ENCODE data around the gene SNX6.

SNX6 gene

DNA sequence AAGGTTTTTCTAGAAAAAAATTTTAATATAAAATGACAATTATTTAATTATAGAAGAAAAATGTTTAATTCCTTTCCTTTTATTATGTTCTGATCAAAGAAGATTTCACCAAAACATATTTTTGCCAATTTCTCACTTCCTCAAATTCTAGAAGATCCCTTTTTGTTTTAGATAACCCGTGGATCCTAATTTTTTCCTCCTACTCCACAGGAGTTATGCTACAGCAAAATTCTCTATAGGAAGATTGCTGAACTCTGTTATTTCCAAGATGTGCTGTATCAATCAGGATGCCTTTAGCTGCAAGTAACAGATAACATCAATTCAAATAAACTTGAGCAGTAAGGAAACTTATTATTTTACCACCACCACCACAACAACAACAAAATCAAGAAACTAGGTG, 3.8 kb upstream of the SNX6 start:
- Histone ChIP-seq H3K4me1 (ENCODE audit: insufficient read depth, low read length) (peaks cover 5% of the 10 kb centered on the region; the same call in 1 of the 2 replicates), H3K27ac (ENCODE audit: low read depth, low read length) (no peak overlapping the region), H3K36me3 (ENCODE audit: insufficient read depth, low read length) (no peaks in the 10 kb centered on the region), H3K9ac (ENCODE audit: low read depth, low read length) (no peak overlapping the region), H3K9me3 (ENCODE audit: insufficient read depth, low read depth, low read length) (no peaks in the 10 kb centered on the region), H3K27me3 (ENCODE audit: insufficient read depth, low read length) (no peaks in the 10 kb centered on the region), H3K4me3 (ENCODE audit: low read length) (no peak overlapping the region)
- WGBS = 94% methylated on average over 1 of the region's 1 CpG

GRCh38 chr14:34632411-34632978, 2.5 kb upstream of the SNX6 start:
- Histone ChIP-seq H3K9me3 (ENCODE audit: insufficient read depth, low read depth, low read length) (no peaks in the 10 kb centered on the region), H3K4me3 (ENCODE audit: low read length) (no peak overlapping the region), H3K9ac (ENCODE audit: low read depth, low read length) (no peak overlapping the region), H3K4me1 (ENCODE audit: insufficient read depth, low read length) (peaks cover 7% of the 10 kb centered on the region; the same call in 1 of the 2 replicates), H3K36me3 (ENCODE audit: insufficient read depth, low read length) (peaks cover 2% of the 10 kb centered on the region; the same call in 1 of the 2 replicates), H3K27me3 (ENCODE audit: insufficient read depth, low read length) (no peaks in the 10 kb centered on the region), H3K27ac (ENCODE audit: low read depth, low read length) (no peak overlapping the region)
- WGBS = 93% methylated on average over 5 of the region's 5 CpGs

- H3K36me3 ChIP-seq (ENCODE audit: insufficient read depth, low read length) = peaks cover 7% of the 10 kb centered on the region; the same call in 1 of the 2 replicates
- no peaks in the 10 kb centered on the region for H3K9me3 ChIP-seq (ENCODE audit: insufficient read depth, low read depth, low read length)
- no peak overlapping the region for H3K27ac ChIP-seq (ENCODE audit: low read depth, low read length)
- WGBS = 3% methylated on average over 12 of the region's 13 CpGs
- H3K9ac ChIP-seq (ENCODE audit: low read depth, low read length) = peak overlapping the region; percentile 91
- peak overlapping the region; percentile 96 for H3K4me3 ChIP-seq (ENCODE audit: low read length)
- no peaks in the 10 kb centered on the region for H3K27me3 ChIP-seq (ENCODE audit: insufficient read depth, low read length)
- peaks cover 7% of the 10 kb centered on the region; the same call in 1 of the 2 replicates for H3K4me1 ChIP-seq (ENCODE audit: insufficient read depth, low read length)
These were observed 648 bp downstream of the SNX6 start for GRCh38 chr14:34629344-34629656.

- Histone ChIP-seq H3K27me3 (ENCODE audit: insufficient read depth, low read length) (no peaks in the 10 kb centered on the region), H3K4me3 (ENCODE audit: low read length) (peak overlapping the region; percentile 96), H3K9ac (ENCODE audit: low read depth, low read length) (no peak overlapping the region), H3K9me3 (ENCODE audit: insufficient read depth, low read depth, low read length) (no peaks in the 10 kb centered on the region), H3K27ac (ENCODE audit: low read depth, low read length) (no peak overlapping the region), H3K36me3 (ENCODE audit: insufficient read depth, low read length) (peaks cover 9% of the 10 kb centered on the region), H3K4me1 (ENCODE audit: insufficient read depth, low read length) (peaks cover 7% of the 10 kb centered on the region; the same call in 1 of the 2 replicates)
- 36% methylated on average over 4 of the region's 5 CpGs for WGBS
These were observed 1.2 kb downstream of the SNX6 start for GRCh38 chr14:34628681-34629135.

DNA sequence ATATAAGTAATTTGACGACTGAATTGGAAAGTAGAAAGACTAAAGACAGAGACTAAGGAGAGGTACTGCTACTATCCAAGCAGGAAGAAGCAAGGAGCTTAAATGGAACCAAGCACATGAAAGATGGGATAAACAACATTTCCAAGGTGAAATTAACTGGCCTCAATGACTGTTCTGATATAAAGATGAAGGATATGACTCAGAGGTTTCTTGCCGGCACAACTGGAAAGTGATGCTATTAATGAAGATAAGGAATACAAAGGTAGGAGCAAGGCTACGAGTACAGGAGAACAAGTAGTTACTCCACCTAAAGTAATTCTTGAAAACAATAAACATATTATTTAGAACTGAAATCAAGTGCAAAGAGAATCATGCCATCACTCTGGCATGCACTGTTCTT, 6.4 kb downstream of the SNX6 start:
- H3K9me3 ChIP-seq (ENCODE audit: insufficient read depth, low read depth, low read length) = no peaks in the 10 kb centered on the region
- H3K9ac ChIP-seq (ENCODE audit: low read depth, low read length) = no peak overlapping the region
- H3K4me1 ChIP-seq (ENCODE audit: insufficient read depth, low read length) = peaks cover under 1% of the 10 kb centered on the region; the same call in 1 of the 2 replicates
- no peaks in the 10 kb centered on the region for H3K27me3 ChIP-seq (ENCODE audit: insufficient read depth, low read length)
- no peak overlapping the region for H3K4me3 ChIP-seq (ENCODE audit: low read length)
- 92% methylated on average over 3 of the region's 3 CpGs for WGBS
- H3K36me3 ChIP-seq (ENCODE audit: insufficient read depth, low read length) = peaks cover 34% of the 10 kb centered on the region
- H3K27ac ChIP-seq (ENCODE audit: low read depth, low read length) = no peak overlapping the region

GRCh38 chr14:34620839-34621238, 9.1 kb downstream of the SNX6 start:
- no peak overlapping the region for H3K27ac ChIP-seq (ENCODE audit: low read depth, low read length)
- peaks cover 40% of the 10 kb centered on the region for H3K36me3 ChIP-seq (ENCODE audit: insufficient read depth, low read length)
- H3K27me3 ChIP-seq (ENCODE audit: insufficient read depth, low read length) = no peaks in the 10 kb centered on the region
- H3K9me3 ChIP-seq (ENCODE audit: insufficient read depth, low read depth, low read length) = no peaks in the 10 kb centered on the region
- H3K4me3 ChIP-seq (ENCODE audit: low read length) = no peak overlapping the region
- H3K9ac ChIP-seq (ENCODE audit: low read depth, low read length) = no peak overlapping the region
- WGBS = 99% methylated on average over 3 of the region's 3 CpGs
- H3K4me1 ChIP-seq (ENCODE audit: insufficient read depth, low read length) = no peaks in the 10 kb centered on the region

- H3K4me3 ChIP-seq (ENCODE audit: low read length) = no peak overlapping the region
- no peak overlapping the region for H3K27ac ChIP-seq (ENCODE audit: low read depth, low read length)
- H3K4me1 ChIP-seq (ENCODE audit: insufficient read depth, low read length) = no peaks in the 10 kb centered on the region
- no peak overlapping the region for H3K9ac ChIP-seq (ENCODE audit: low read depth, low read length)
- no peaks in the 10 kb centered on the region for H3K27me3 ChIP-seq (ENCODE audit: insufficient read depth, low read length)
- 96% methylated on average over 2 of the region's 2 CpGs for WGBS
- peaks cover 40% of the 10 kb centered on the region for H3K36me3 ChIP-seq (ENCODE audit: insufficient read depth, low read length)
- H3K9me3 ChIP-seq (ENCODE audit: insufficient read depth, low read depth, low read length) = no peaks in the 10 kb centered on the region
These were observed 9.8 kb downstream of the SNX6 start for GRCh38 chr14:34620115-34620514.

DNA sequence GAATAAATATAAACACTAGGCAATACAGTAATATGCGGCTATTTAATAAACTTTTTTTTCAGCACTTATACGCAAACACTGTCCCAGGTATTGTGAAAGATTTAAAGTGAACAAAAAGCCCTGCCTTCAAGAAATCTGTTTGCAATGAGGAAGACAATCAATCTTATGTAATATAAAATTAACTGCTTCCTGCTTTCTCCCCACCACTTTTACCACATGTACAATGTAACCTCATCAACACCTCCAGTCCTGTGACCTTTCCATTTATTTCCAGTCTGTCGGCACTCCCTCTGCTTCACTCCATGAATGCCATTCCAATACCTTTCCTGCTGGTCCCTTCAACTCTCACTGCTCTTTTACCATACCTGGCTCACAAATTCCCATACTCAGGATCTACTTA, 10.5 kb downstream of the SNX6 start:
- no peak overlapping the region for H3K9ac ChIP-seq (ENCODE audit: low read depth, low read length)
- H3K9me3 ChIP-seq (ENCODE audit: insufficient read depth, low read depth, low read length) = no peaks in the 10 kb centered on the region
- H3K27ac ChIP-seq (ENCODE audit: low read depth, low read length) = no peak overlapping the region
- H3K27me3 ChIP-seq (ENCODE audit: insufficient read depth, low read length) = no peaks in the 10 kb centered on the region
- 93% methylated on average over 3 of the region's 3 CpGs for WGBS
- peaks cover 41% of the 10 kb centered on the region for H3K36me3 ChIP-seq (ENCODE audit: insufficient read depth, low read length)
- no peaks in the 10 kb centered on the region for H3K4me1 ChIP-seq (ENCODE audit: insufficient read depth, low read length)
- H3K4me3 ChIP-seq (ENCODE audit: low read length) = no peak overlapping the region

DNA sequence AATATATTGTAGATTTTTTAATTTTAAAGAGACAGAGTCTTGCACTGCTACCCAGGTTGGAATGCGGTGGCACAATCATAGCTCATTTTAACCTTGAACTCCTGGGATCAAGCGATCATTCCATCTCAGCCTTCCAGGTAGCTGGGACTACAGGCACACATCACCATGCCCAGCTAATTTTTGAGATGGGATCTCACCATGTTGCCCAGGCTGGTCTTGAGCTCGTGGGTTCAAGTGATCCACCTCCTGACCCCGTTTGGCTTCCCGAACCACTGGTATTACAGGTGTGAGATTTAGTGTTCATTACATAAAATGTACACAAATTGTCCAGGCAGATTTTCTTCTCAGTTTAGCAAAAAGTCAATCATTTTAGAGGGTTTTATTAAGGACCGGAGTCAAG, 13.6 kb downstream of the SNX6 start:
- H3K9ac ChIP-seq (ENCODE audit: low read depth, low read length) = no peak overlapping the region
- H3K4me3 ChIP-seq (ENCODE audit: low read length) = no peak overlapping the region
- peaks cover 33% of the 10 kb centered on the region for H3K36me3 ChIP-seq (ENCODE audit: insufficient read depth, low read length)
- H3K27ac ChIP-seq (ENCODE audit: low read depth, low read length) = no peak overlapping the region
- 97% methylated on average over 6 of the region's 6 CpGs for WGBS
- H3K27me3 ChIP-seq (ENCODE audit: insufficient read depth, low read length) = no peaks in the 10 kb centered on the region
- no peaks in the 10 kb centered on the region for H3K9me3 ChIP-seq (ENCODE audit: insufficient read depth, low read depth, low read length)
- H3K4me1 ChIP-seq (ENCODE audit: insufficient read depth, low read length) = no peaks in the 10 kb centered on the region

DNA sequence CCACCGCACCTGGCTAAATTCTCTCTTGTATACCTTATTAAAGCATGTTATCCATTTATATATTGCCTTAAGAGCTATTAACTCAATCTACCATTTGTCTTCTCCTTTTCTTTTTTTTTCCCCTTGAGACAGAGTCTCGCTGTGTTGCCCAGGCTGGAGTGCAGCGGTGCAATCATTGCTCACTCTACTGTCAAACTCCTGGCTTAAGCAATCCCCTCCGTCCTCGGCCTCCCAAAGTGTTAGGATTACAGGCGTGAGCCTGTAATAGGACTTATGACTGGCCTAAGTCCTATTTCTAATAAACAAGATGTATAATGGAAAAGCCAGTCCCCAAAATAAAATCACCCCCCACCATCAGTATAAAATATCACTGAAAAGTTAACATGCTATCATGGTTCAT, 14.4 kb downstream of the SNX6 start:
- H3K27me3 ChIP-seq (ENCODE audit: insufficient read depth, low read length) = no peaks in the 10 kb centered on the region
- H3K9me3 ChIP-seq (ENCODE audit: insufficient read depth, low read depth, low read length) = no peaks in the 10 kb centered on the region
- H3K4me1 ChIP-seq (ENCODE audit: insufficient read depth, low read length) = no peaks in the 10 kb centered on the region
- H3K27ac ChIP-seq (ENCODE audit: low read depth, low read length) = no peak overlapping the region
- 98% methylated on average over 6 of the region's 6 CpGs for WGBS
- no peak overlapping the region for H3K4me3 ChIP-seq (ENCODE audit: low read length)
- H3K9ac ChIP-seq (ENCODE audit: low read depth, low read length) = no peak overlapping the region
- H3K36me3 ChIP-seq (ENCODE audit: insufficient read depth, low read length) = peaks cover 30% of the 10 kb centered on the region

DNA sequence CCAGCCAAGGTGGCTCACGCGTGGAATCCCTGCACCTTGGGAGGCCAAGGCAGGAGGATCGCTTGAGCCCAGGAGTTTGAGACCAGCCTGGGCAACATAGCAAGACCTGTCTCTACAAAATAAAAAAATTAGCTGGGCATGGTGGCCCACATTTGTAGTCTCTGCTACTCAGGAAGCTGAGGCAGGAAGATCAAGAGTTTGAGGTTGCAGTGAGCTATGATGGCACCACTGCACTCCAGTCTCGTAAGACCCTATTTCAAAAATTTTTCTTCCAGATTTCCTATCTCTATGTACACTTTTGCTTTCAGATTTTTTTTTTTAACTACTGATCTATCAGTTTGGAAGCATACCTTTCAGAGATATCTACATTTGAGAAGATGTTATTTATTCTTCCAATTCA, 15.3 kb downstream of the SNX6 start:
- no peak overlapping the region for H3K9ac ChIP-seq (ENCODE audit: low read depth, low read length)
- no peaks in the 10 kb centered on the region for H3K9me3 ChIP-seq (ENCODE audit: insufficient read depth, low read depth, low read length)
- peaks cover 28% of the 10 kb centered on the region for H3K36me3 ChIP-seq (ENCODE audit: insufficient read depth, low read length)
- no peaks in the 10 kb centered on the region for H3K4me1 ChIP-seq (ENCODE audit: insufficient read depth, low read length)
- no peak overlapping the region for H3K27ac ChIP-seq (ENCODE audit: low read depth, low read length)
- H3K27me3 ChIP-seq (ENCODE audit: insufficient read depth, low read length) = no peaks in the 10 kb centered on the region
- no peak overlapping the region for H3K4me3 ChIP-seq (ENCODE audit: low read length)
- 97% methylated on average over 4 of the region's 4 CpGs for WGBS

DNA sequence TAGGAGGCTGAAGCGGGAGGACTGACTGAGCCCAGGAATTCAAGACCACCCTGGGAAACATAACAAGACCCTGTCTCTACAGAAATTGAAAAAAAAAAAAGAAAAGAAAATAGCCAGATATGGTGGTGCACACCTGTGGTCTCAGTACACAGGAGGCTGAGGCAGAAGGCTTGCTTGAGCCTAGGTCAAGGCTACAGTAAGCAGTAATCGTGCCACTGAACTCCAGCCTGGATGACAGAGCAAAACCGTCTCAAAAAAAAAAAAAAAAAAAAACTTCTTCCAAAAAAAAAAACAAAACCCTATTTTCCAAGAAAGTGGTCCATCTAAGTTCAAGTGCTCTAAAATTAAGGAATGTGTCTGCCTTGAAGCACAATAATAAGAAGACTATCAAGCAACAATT, 19.8 kb downstream of the SNX6 start:
- 98% methylated on average over 3 of the region's 3 CpGs for WGBS
- H3K27ac ChIP-seq (ENCODE audit: low read depth, low read length) = no peak overlapping the region
- no peaks in the 10 kb centered on the region for H3K27me3 ChIP-seq (ENCODE audit: insufficient read depth, low read length)
- no peaks in the 10 kb centered on the region for H3K4me1 ChIP-seq (ENCODE audit: insufficient read depth, low read length)
- peaks cover 61% of the 10 kb centered on the region for H3K36me3 ChIP-seq (ENCODE audit: insufficient read depth, low read length)
- H3K9ac ChIP-seq (ENCODE audit: low read depth, low read length) = no peak overlapping the region
- no peak overlapping the region for H3K4me3 ChIP-seq (ENCODE audit: low read length)
- no peaks in the 10 kb centered on the region for H3K9me3 ChIP-seq (ENCODE audit: insufficient read depth, low read depth, low read length)
